Mesodermal cell (in vitro differentiated cells): ENCODE data around the gene STAU1.
"Not testable (repeated sequence)": the region's sequence is repeated elsewhere in the genome, so short reads cannot be mapped to it uniquely, and the experiment has no call there.

ENCODE experiments used
- H3K27ac ChIP-seq: 2 replicates; pipeline ENCODE4 v1.7.0; 2013; ENCODE audit warnings: mild to moderate bottlenecking, low read depth, low read length, moderate library complexity; ENCODE audit not compliant: severe bottlenecking
- H3K36me3 ChIP-seq: 2 replicates; pipeline ENCODE4 v1.7.1; 2013; ENCODE audit warnings: mild to moderate bottlenecking, low read length, moderate library complexity; ENCODE audit not compliant: control insufficient read depth, insufficient read depth
- H3K4me1 ChIP-seq: one replicate; pipeline ENCODE4 v1.7.1; 2013; ENCODE audit warnings: mild to moderate bottlenecking, low read length; ENCODE audit not compliant: insufficient read depth, control insufficient read depth, poor library complexity, severe bottlenecking
- H3K4me3 ChIP-seq: 2 replicates; pipeline ENCODE4 v1.7.0; 2013; ENCODE audit warnings: low read length, control low read depth, mild to moderate bottlenecking; ENCODE audit not compliant: insufficient read depth, poor library complexity, severe bottlenecking; ENCODE audit errors: extremely low read depth
- H3K9me3 ChIP-seq: 2 replicates; pipeline ENCODE4 v1.7.1; 2013; ENCODE audit warnings: mild to moderate bottlenecking, low read length, moderate library complexity; ENCODE audit not compliant: control insufficient read depth
- WGBS, 2 experiments: methylation state at CpG; one replicate each; pipeline ENCODE4 v1.1.5; 2013; ENCODE audit warnings: missing lambda C conversion rate in 2 of 2; ENCODE audit not compliant: insufficient coverage in 2 of 2; 5-methylcytosine and 5-hydroxymethylcytosine counted together

The STAU1 gene

GRCh38 chr20:49146442-49147225, 41.5 kb downstream of the STAU1 start:
- H3K27ac ChIP-seq = no peak overlapping the region
- H3K4me3 ChIP-seq = no peak overlapping the region
- no peaks in the 10 kb centered on the region for H3K9me3 ChIP-seq
- H3K36me3 ChIP-seq = peaks cover 72% of the 10 kb centered on the region
- 84 to 98% methylated on average over 4 of the region's 5 CpGs for WGBS, 2 experiments
- H3K4me1 ChIP-seq = no peaks in the 10 kb centered on the region

- H3K4me1 ChIP-seq = no peaks in the 10 kb centered on the region
- peaks cover 50% of the 10 kb centered on the region for H3K36me3 ChIP-seq
- no peak overlapping the region for H3K27ac ChIP-seq
- no peaks in the 10 kb centered on the region for H3K9me3 ChIP-seq
- 93 to 100% methylated on average over 2 of the region's 2 CpGs for whole genome bisulfite sequencing, 2 experiments
- no peak overlapping the region for H3K4me3 ChIP-seq
These were observed 47.3 kb downstream of the STAU1 start for GRCh38 chr20:49140834-49141233.

GRCh38 chr20:49140411-49140810, 47.7 kb downstream of the STAU1 start:
- peaks cover 51% of the 10 kb centered on the region for H3K36me3 ChIP-seq
- no peak overlapping the region for H3K27ac ChIP-seq
- 100% methylated on average over 1 of the region's 2 CpGs for WGBS, 2 experiments
- no peaks in the 10 kb centered on the region for H3K9me3 ChIP-seq
- H3K4me1 ChIP-seq = no peaks in the 10 kb centered on the region
- H3K4me3 ChIP-seq = no peak overlapping the region

- no peak overlapping the region for H3K4me3 ChIP-seq
- H3K9me3 ChIP-seq = no peaks in the 10 kb centered on the region
- peaks cover 60% of the 10 kb centered on the region for H3K36me3 ChIP-seq
- no peaks in the 10 kb centered on the region for H3K4me1 ChIP-seq
- H3K27ac ChIP-seq = no peak overlapping the region
These were observed 49.7 kb downstream of the STAU1 start for GRCh38 chr20:49138431-49138830.

- H3K4me1 ChIP-seq = no peaks in the 10 kb centered on the region
- H3K36me3 ChIP-seq = peaks cover 68% of the 10 kb centered on the region
- WGBS, 2 experiments = 93 to 96% methylated on average over 9 to 12 of the region's 15 CpGs
- no peak overlapping the region for H3K27ac ChIP-seq
- H3K4me3 ChIP-seq = no peak overlapping the region
- no peaks in the 10 kb centered on the region for H3K9me3 ChIP-seq
These were observed 51.1 kb downstream of the STAU1 start for GRCh38 chr20:49136817-49137571.

GRCh38 chr20:49134797-49135196, 53.3 kb downstream of the STAU1 start:
- H3K4me3 ChIP-seq, H3K9me3 ChIP-seq, H3K27ac ChIP-seq, H3K4me1 ChIP-seq: not testable (repeated sequence)
- peaks cover 76% of the 10 kb centered on the region for H3K36me3 ChIP-seq
- 89 to 91% methylated on average over 7 of the region's 8 CpGs for WGBS, 2 experiments

GRCh38 chr20:49133571-49133970, 54.6 kb downstream of the STAU1 start:
- Histone ChIP-seq H3K4me1 (no peaks in the 10 kb centered on the region), H3K36me3 (peaks cover 73% of the 10 kb centered on the region), H3K9me3 (no peaks in the 10 kb centered on the region), H3K27ac (no peak overlapping the region), H3K4me3 (no peak overlapping the region)
- 94 to 97% methylated on average over 2 to 3 of the region's 3 CpGs for WGBS, 2 experiments

GRCh38 chr20:49132995-49133478, 55.1 kb downstream of the STAU1 start:
- H3K36me3 ChIP-seq = peaks cover 75% of the 10 kb centered on the region
- 20 to 80% methylated on average over 1 to 3 of the region's 5 CpGs for WGBS, 2 experiments
- no peaks in the 10 kb centered on the region for H3K4me1 ChIP-seq
- H3K27ac ChIP-seq = no peak overlapping the region
- no peaks in the 10 kb centered on the region for H3K9me3 ChIP-seq
- H3K4me3 ChIP-seq = no peak overlapping the region

- peaks cover 85% of the 10 kb centered on the region for H3K36me3 ChIP-seq
- H3K27ac ChIP-seq = no peak overlapping the region
- H3K4me3 ChIP-seq = no peak overlapping the region
- no peaks in the 10 kb centered on the region for H3K9me3 ChIP-seq
- no peaks in the 10 kb centered on the region for H3K4me1 ChIP-seq
- WGBS, 2 experiments = 88 to 99% methylated on average over 8 to 9 of the region's 10 CpGs
These were observed 64.2 kb downstream of the STAU1 start for GRCh38 chr20:49123982-49124381.

GRCh38 chr20:49122920-49123319, 65.2 kb downstream of the STAU1 start:
- Histone ChIP-seq H3K4me3 (no peak overlapping the region), H3K27ac (no peak overlapping the region), H3K4me1 (no peaks in the 10 kb centered on the region), H3K36me3 (peaks cover 88% of the 10 kb centered on the region), H3K9me3 (no peaks in the 10 kb centered on the region)
- WGBS, 2 experiments = 84 to 91% methylated on average over 7 to 11 of the region's 13 CpGs

- peaks cover 90% of the 10 kb centered on the region for H3K36me3 ChIP-seq
- H3K27ac ChIP-seq = no peak overlapping the region
- H3K9me3 ChIP-seq = no peaks in the 10 kb centered on the region
- H3K4me1 ChIP-seq = no peaks in the 10 kb centered on the region
- H3K4me3 ChIP-seq = no peak overlapping the region
- 97 to 100% methylated on average over 6 of the region's 7 CpGs for WGBS, 2 experiments
These were observed 68.1 kb downstream of the STAU1 start for GRCh38 chr20:49119988-49120387.
